IMR-90 (cell line): Measurements from ENCODE around the gene PRUNE2. TPM values are rescaled to one million over a fixed set of nuclear protein-coding genes. Genes with fewer than 3 reads are reported as not detected.

Experiments used
- ATAC-seq: fragments of 200-7000 bp; cut with Tn5 transposase; 2 replicates; pipeline ENCODE4 v1.9.1; 2020; ENCODE audit warnings: low read depth, mild to moderate bottlenecking, moderate library complexity
- BruUV-seq: library from RNA; stranded (reverse); fragments of 400-500 nt; replicated peaks from 2 replicates; lab custom pipeline; 2021; lab: Mats Ljungman, UMichigan
- CTCF ChIA-PET: fragments of 300-600 bp; formaldehyde crosslinking; extraction: SDS; loops from one replicate; lab custom pipeline; 2021; ENCODE audit warnings: antibody characterized with exemption; lab: Yijun Ruan, JAX
- POLR2A ChIA-PET: fragments of 300-600 bp; sonication (Branson Sonifier 250); formaldehyde crosslinking; loops from one replicate; lab custom pipeline; 2022; ENCODE audit warnings: antibody characterized with exemption; ENCODE audit not compliant: unreplicated experiment; lab: Charles Lee
- DNase-seq: peaks from one replicate; pipeline ENCODE4 v3.0.0; 2013
- H2AFZ ChIP-seq: replicated peaks from 2 replicates; pipeline ENCODE3; 2013; ENCODE audit warnings: low read length, mild to moderate bottlenecking; ENCODE audit not compliant: poor library complexity
- H2AK5ac ChIP-seq: 2 replicates; pipeline ENCODE4 v1.6.1; 2013; ENCODE audit warnings: low read depth, low read length, inconsistent platforms
- H2AK9ac ChIP-seq: replicated peaks from 2 replicates; pipeline ENCODE3; 2013; ENCODE audit warnings: mild to moderate bottlenecking, low read depth, low read length, moderate library complexity; ENCODE audit not compliant: poor library complexity
- H2BK120ac ChIP-seq: 2 replicates; pipeline ENCODE4 v1.6.1; 2013; ENCODE audit warnings: low read depth, low read length, inconsistent platforms
- H2BK15ac ChIP-seq: 3 replicates; pipeline ENCODE4 v1.6.1; 2013; ENCODE audit warnings: low read depth, low read length, inconsistent platforms
- H2BK20ac ChIP-seq: 2 replicates; pipeline ENCODE4 v1.6.1; 2013; ENCODE audit warnings: low read depth, mild to moderate bottlenecking, inconsistent platforms, low read length, moderate library complexity
- H2BK5ac ChIP-seq: 2 replicates; pipeline ENCODE4 v1.6.1; 2013; ENCODE audit warnings: mild to moderate bottlenecking, low read depth, low read length, inconsistent platforms; ENCODE audit not compliant: poor library complexity, severe bottlenecking
- H3K14ac ChIP-seq: replicated peaks from 2 replicates; pipeline ENCODE4 v1.6.1; 2013; ENCODE audit warnings: low read depth, low read length, inconsistent platforms
- H3K18ac ChIP-seq: 2 replicates; pipeline ENCODE4 v1.6.1; 2013; ENCODE audit warnings: low read depth, low read length, control low read depth
- H3K23ac ChIP-seq: 2 replicates; pipeline ENCODE4 v1.6.1; 2013; ENCODE audit warnings: low read depth, low read length, inconsistent platforms
- H3K27ac ChIP-seq: 2 replicates; pipeline ENCODE4 v1.5.1; 2013; ENCODE audit warnings: mild to moderate bottlenecking, control low read depth, low read length; ENCODE audit not compliant: insufficient read depth
- H3K27me3 ChIP-seq: 2 replicates; pipeline ENCODE4 v1.6.1; 2013; ENCODE audit warnings: low read length; ENCODE audit not compliant: control insufficient read depth, insufficient read depth
- H3K36me3 ChIP-seq: 2 replicates; pipeline ENCODE4 v1.6.1; 2013; ENCODE audit warnings: low read length, mixed read lengths; ENCODE audit not compliant: control insufficient read depth, insufficient read depth
- H3K4ac ChIP-seq: 2 replicates; pipeline ENCODE4 v1.6.1; 2013; ENCODE audit warnings: low read depth, low read length, inconsistent platforms
- H3K4me1 ChIP-seq: 2 replicates; pipeline ENCODE4 v1.6.1; 2013; ENCODE audit warnings: low read length, mixed read lengths; ENCODE audit not compliant: control insufficient read depth, insufficient read depth
- H3K4me2 ChIP-seq: 2 replicates; pipeline ENCODE4 v1.6.1; 2013; ENCODE audit warnings: low read depth, mild to moderate bottlenecking, control low read depth, low read length, moderate library complexity
- H3K4me3 ChIP-seq: 2 replicates; pipeline ENCODE4 v1.5.1; 2013; ENCODE audit warnings: low read depth, mild to moderate bottlenecking, control low read depth, low read length, moderate library complexity; ENCODE audit not compliant: insufficient read depth
- H3K56ac ChIP-seq: 2 replicates; pipeline ENCODE4 v1.6.1; 2013; ENCODE audit warnings: low read length, inconsistent platforms; ENCODE audit not compliant: insufficient read depth; ENCODE audit errors: extremely low read depth
- H3K79me1 ChIP-seq, 2 experiments: 2 replicates each; pipeline ENCODE4 v1.6.1; 2013; ENCODE audit warnings: low read length in 2 of 2, inconsistent platforms in 1 of 2, low read depth in 1 of 2
- H3K9ac ChIP-seq: 2 replicates; pipeline ENCODE4 v1.6.1; 2013; ENCODE audit warnings: low read depth, low read length, control low read depth
- H3K9me1 ChIP-seq: 2 replicates; pipeline ENCODE4 v1.6.1; 2013; ENCODE audit warnings: low read length, inconsistent platforms; ENCODE audit not compliant: insufficient read depth
- H3K9me3 ChIP-seq: 2 replicates; pipeline ENCODE4 v1.6.1; 2013; ENCODE audit warnings: low read length; ENCODE audit not compliant: control insufficient read depth, insufficient read depth
- H4K20me1 ChIP-seq: 2 replicates; pipeline ENCODE4 v1.6.1; 2013; ENCODE audit warnings: low read length, inconsistent platforms; ENCODE audit not compliant: insufficient read depth
- H4K5ac ChIP-seq: 2 replicates; pipeline ENCODE4 v1.6.1; 2013; ENCODE audit warnings: mild to moderate bottlenecking, low read depth, low read length, control low read depth
- H4K8ac ChIP-seq, 2 experiments: 2 replicates each; pipeline ENCODE4 v1.6.1; 2013; ENCODE audit warnings: low read depth in 2 of 2, low read length in 2 of 2, control low read depth in 1 of 2, inconsistent platforms in 1 of 2
- H4K91ac ChIP-seq: 2 replicates; pipeline ENCODE4 v1.6.1; 2013; ENCODE audit warnings: low read depth, low read length, inconsistent platforms; ENCODE audit not compliant: insufficient read depth
- BHLHE40 ChIP-seq: fragments of 150-350 bp; IDR thresholded peaks from 2 replicates; pipeline ENCODE4 v1.6.1; 2016; ENCODE audit warnings: mild to moderate bottlenecking, low read depth, low read length
- CEBPB ChIP-seq: IDR thresholded peaks from 2 replicates; pipeline ENCODE4 v1.6.1; 2012; ENCODE audit warnings: low read depth, low read length, improper control_type of control experiment
- FOS ChIP-seq: fragments of 150-350 bp; IDR thresholded peaks from 2 replicates; pipeline ENCODE4 v1.6.1; 2016; ENCODE audit warnings: low read depth, low read length
- MAZ ChIP-seq: IDR thresholded peaks from 2 replicates; pipeline ENCODE4 v1.6.1; 2012; ENCODE audit warnings: low read depth, mild to moderate bottlenecking, low read length, improper control_type of control experiment, moderate library complexity, borderline replicate concordance
- MXI1 ChIP-seq: IDR thresholded peaks from 2 replicates; pipeline ENCODE4 v1.6.1; 2012; ENCODE audit warnings: low read depth, mild to moderate bottlenecking, low read length, moderate library complexity, borderline replicate concordance
- NFE2L2 ChIP-seq: fragments of 150-350 bp; IDR thresholded peaks from 2 replicates; pipeline ENCODE4 v1.6.1; 2016; ENCODE audit warnings: low read depth, mild to moderate bottlenecking, low read length
- RAD21 ChIP-seq: IDR thresholded peaks from 2 replicates; pipeline ENCODE4 v1.6.1; 2012; ENCODE audit warnings: low read length, improper control_type of control experiment
- RFX5 ChIP-seq: IDR thresholded peaks from 2 replicates; pipeline ENCODE4 v1.8.0; 2012; ENCODE audit warnings: low read depth, mild to moderate bottlenecking, low read length, moderate library complexity
- SMC3 ChIP-seq: fragments of 150-350 bp; IDR thresholded peaks from 2 replicates; pipeline ENCODE4 v1.6.1; 2016; ENCODE audit warnings: low read depth, mild to moderate bottlenecking, antibody characterized with exemption, low read length, moderate library complexity
- WGBS, 2 experiments: methylation state at CpG; one replicate each; pipeline versions ENCODE4 v1.1.5 to v1.1.7; 2013; ENCODE audit warnings: missing lambda C conversion rate in 2 of 2; ENCODE audit not compliant: insufficient read length in 1 of 2; ENCODE audit errors: extremely low coverage in 2 of 2; 5-methylcytosine and 5-hydroxymethylcytosine counted together
- dilution Hi-C: fragments of 300-500 bp; cut with HindIII; formaldehyde crosslinking; loops from one replicate; pipeline ENCODE4 v1.14.3; 2018; ENCODE audit warnings: low sequenced_read_pairs; ENCODE audit not compliant: unreplicated experiment
- in situ Hi-C: fragments of 300-500 bp; cut with MboI; formaldehyde crosslinking; loops from 3 replicates; pipeline ENCODE4 v1.14.3; 2019; ENCODE audit warnings: low sequenced_read_pairs, inconsistent platforms, mixed read lengths
- intact Hi-C: fragments of 100-400 bp; cut with micrococcal nuclease; formaldehyde crosslinking; loops from 2 replicates; pipeline ENCODE4 v1.10.0; 2022
- polyA plus RNA-seq, 3 experiments: library from polyadenylated mRNA; depleted of rRNA; stranded (reverse); fragments of >200 nt; gene quantifications; 2 replicates each; pipeline ENCODE4 v1.2.3, GENCODE V29; 2012; ENCODE audit warnings: low replicate concordance in 1 of 3
- total RNA-seq: library from RNA; depleted of rRNA; stranded (reverse); fragments of >200 nt; gene quantifications from 2 replicates; pipeline ENCODE4 v1.2.3, GENCODE V29; 2012
- TF ChIP-seq, protein P1 (sequence below): fragments of 150-350 bp; IDR thresholded peaks from 2 replicates; pipeline ENCODE4 v1.6.1; 2016; ENCODE audit warnings: low read depth, mild to moderate bottlenecking, low read length, moderate library complexity, borderline replicate concordance
- TF ChIP-seq, protein P2 (sequence below): conservative IDR thresholded peaks from 2 replicates; pipeline ENCODE4 v1.5.1; 2012; ENCODE audit warnings: mild to moderate bottlenecking, low read depth, low read length, improper control_type of control experiment
- TF ChIP-seq, protein P3 (sequence below): fragments of 150-350 bp; IDR thresholded peaks from 2 replicates; pipeline ENCODE4 v1.6.1; 2017; ENCODE audit warnings: mild to moderate bottlenecking, antibody characterized with exemption, low read length, low read depth

Gene PRUNE2
- total and polyA plus RNA-seq, 2 of the 4 experiments (the other 2 are of a cell fraction) = 0.70 to 1.6 TPM

DNA sequence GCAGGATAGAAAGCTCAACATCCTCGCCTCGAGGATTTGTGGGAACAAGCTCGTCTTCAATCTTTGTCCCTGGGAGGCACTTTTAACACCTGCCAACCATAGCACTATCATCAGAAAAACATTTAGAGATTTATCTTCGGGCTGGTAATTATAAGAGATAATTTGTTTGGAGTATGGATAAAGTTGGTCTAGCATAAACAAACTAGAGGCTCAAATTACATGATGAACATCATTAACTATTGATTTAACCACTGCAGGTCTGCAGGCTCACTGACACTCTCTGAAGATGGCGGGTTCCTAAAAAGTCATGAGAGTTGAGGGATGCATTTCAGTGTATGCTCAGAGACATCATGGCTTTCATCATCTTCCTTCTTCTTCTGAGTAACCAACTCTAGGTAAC, 167.5 kb downstream of the PRUNE2 start:
- no peaks in the 10 kb centered on the region for H3K36me3 ChIP-seq
- H2BK5ac ChIP-seq = no peak overlapping the region
- no peak overlapping the region for H3K27ac ChIP-seq
- no peak overlapping the region for H3K23ac ChIP-seq
- no peak overlapping the region for H3K56ac ChIP-seq
- TF ChIP-seq MXI1 (no peak), CEBPB (no peak), FOS (no peak), BHLHE40 (no peak), SMC3 (no peak), MAZ (no peak), RFX5 (no peak), NFE2L2 (no peak), RAD21 (no peak)
- TF ChIP-seq, protein P1, sequence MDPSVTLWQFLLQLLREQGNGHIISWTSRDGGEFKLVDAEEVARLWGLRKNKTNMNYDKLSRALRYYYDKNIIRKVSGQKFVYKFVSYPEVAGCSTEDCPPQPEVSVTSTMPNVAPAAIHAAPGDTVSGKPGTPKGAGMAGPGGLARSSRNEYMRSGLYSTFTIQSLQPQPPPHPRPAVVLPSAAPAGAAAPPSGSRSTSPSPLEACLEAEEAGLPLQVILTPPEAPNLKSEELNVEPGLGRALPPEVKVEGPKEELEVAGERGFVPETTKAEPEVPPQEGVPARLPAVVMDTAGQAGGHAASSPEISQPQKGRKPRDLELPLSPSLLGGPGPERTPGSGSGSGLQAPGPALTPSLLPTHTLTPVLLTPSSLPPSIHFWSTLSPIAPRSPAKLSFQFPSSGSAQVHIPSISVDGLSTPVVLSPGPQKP = no peak
- TF ChIP-seq, protein P2, sequence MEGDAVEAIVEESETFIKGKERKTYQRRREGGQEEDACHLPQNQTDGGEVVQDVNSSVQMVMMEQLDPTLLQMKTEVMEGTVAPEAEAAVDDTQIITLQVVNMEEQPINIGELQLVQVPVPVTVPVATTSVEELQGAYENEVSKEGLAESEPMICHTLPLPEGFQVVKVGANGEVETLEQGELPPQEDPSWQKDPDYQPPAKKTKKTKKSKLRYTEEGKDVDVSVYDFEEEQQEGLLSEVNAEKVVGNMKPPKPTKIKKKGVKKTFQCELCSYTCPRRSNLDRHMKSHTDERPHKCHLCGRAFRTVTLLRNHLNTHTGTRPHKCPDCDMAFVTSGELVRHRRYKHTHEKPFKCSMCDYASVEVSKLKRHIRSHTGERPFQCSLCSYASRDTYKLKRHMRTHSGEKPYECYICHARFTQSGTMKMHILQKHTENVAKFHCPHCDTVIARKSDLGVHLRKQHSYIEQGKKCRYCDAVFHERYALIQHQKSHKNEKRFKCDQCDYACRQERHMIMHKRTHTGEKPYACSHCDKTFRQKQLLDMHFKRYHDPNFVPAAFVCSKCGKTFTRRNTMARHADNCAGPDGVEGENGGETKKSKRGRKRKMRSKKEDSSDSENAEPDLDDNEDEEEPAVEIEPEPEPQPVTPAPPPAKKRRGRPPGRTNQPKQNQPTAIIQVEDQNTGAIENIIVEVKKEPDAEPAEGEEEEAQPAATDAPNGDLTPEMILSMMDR = no peak
- TF ChIP-seq, protein P3, sequence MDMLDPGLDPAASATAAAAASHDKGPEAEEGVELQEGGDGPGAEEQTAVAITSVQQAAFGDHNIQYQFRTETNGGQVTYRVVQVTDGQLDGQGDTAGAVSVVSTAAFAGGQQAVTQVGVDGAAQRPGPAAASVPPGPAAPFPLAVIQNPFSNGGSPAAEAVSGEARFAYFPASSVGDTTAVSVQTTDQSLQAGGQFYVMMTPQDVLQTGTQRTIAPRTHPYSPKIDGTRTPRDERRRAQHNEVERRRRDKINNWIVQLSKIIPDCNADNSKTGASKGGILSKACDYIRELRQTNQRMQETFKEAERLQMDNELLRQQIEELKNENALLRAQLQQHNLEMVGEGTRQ = no peak
- H3K18ac ChIP-seq = no peak overlapping the region
- H4K8ac ChIP-seq = no peak overlapping the region
- H2BK120ac ChIP-seq = no peak overlapping the region
- H3K4me3 ChIP-seq = no peak overlapping the region
- in situ Hi-C loops = no loop called here
- no peak for ATAC-seq
- H4K91ac ChIP-seq = no peak overlapping the region
- no peak overlapping the region for H3K14ac ChIP-seq
- BruUV-seq = no TSS peak
- no peak overlapping the region for H4K5ac ChIP-seq
- no CpG with 5 or more reads among the region's 5 CpGs for WGBS, 2 experiments
- H2BK20ac ChIP-seq = no peak overlapping the region
- no peak overlapping the region for H3K4me2 ChIP-seq
- no peaks in the 10 kb centered on the region for H3K4me1 ChIP-seq
- no peak overlapping the region for H2AK5ac ChIP-seq
- no peak overlapping the region for H2AFZ ChIP-seq
- H2AK9ac ChIP-seq = no peak overlapping the region
- no peaks in the 10 kb centered on the region for H3K79me1 ChIP-seq
- no peak overlapping the region for H2BK15ac ChIP-seq
- H3K27me3 ChIP-seq = peaks cover 3% of the 10 kb centered on the region; the same call in 1 of the 2 replicates
- CTCF ChIA-PET = no interaction called here
- intact Hi-C loops = no loop called here
- H3K9me1 ChIP-seq = no peaks in the 10 kb centered on the region
- no peaks in the 10 kb centered on the region for H4K20me1 ChIP-seq
- no peaks in the 10 kb centered on the region for H3K9me3 ChIP-seq
- POLR2A ChIA-PET = no interaction called here
- H3K9ac ChIP-seq = no peak overlapping the region
- DNase-seq = no peak
- dilution Hi-C loops = no loop called here
- no peak overlapping the region for H3K4ac ChIP-seq
